ENCODE results near the gene TMEM131.
A peak's percentile ranks its signal among the peaks of the same experiment; 100 is the strongest.
"Not testable (repeated sequence)": the region's sequence is repeated elsewhere in the genome, so short reads cannot be mapped to it uniquely, and the experiment has no call there.

Gene TMEM131

DNA sequence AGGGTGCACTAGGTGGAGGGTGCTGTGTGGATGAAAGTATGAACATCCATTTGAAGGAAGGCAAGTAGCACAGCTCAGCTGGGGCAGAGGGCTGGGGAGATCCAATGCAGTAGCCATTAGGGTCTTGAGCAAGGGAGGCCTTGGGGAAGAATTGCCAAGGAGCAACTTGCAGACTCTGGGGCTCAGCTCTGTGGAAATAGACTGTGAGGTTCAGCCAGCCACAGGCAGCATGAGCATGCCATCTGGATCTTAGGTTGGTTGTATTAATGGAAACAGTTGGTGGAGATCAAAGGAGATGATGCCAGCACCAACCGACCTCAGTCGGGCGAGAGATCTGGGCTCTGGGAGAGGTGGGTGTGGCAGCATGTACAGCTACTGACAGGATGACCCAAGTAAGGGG is 276.8 kb downstream of the TMEM131 start:
- Mint-ChIP-seq H3K4me1 (peaks cover 26 to 27% of the 10 kb centered on the region in 2 donors), H3K9me3 (peaks cover 0 to 5% of the 10 kb centered on the region in 2 donors), H3K27me3 (no peaks in the 10 kb centered on the region), H3K27ac (peak overlapping the region; percentile 89), H3K4me3 (peak overlapping the region; percentile 55 to 74), H3K36me3 (peaks cover 0 to 5% of the 10 kb centered on the region in 2 donors)
- ATAC-seq (replicated peaks) (peak; percentile 24 to 30), DNase-seq (no peak)

DNA sequence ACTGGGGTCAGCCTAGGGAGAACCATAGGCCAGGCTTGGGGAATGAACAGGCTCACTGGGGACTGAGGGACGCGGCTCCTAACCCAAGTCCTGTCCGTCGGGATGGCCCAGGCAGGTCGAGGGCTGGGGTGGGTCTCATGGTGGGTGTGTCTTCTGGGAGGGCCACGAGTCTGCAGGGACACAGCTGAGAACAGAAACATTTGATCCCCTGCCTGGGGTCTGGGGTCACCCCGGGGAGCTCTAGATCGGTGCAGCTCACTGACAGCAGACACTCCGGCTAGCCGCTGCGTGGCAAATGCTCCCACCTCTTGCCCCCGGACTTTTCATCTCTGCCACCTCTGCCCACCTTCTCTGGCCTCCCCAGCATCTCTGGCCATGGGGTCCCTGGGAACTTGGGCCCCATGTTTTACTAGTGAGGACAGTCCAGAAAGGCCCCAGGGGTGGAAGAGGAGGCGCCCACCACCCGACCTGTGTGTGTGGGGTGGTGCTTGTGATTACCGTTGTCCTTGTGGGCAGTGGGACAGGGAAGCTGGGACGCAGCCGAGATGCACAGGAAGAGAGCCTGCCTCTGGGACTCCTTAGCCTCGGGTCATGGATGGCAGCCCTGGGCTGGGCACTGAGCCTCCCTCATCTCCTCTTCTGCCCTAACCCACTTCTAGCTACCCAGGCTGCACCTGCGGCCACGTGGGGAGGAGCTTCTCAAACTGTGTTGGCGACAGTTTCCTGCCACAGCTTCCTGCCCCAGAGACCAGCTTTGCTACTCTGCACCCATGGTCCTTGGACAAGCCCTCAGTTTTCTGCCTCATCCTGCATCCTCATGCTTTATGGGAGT is 277.5 kb downstream of the TMEM131 start:
- Mint-ChIP-seq H3K9me3 (peaks cover 0 to 5% of the 10 kb centered on the region in 2 donors), H3K27ac (peak overlapping the region; percentile 89), H3K36me3 (peaks cover 0 to 5% of the 10 kb centered on the region in 2 donors), H3K4me3 (peak overlapping the region; percentile 55 to 74), H3K27me3 (no peaks in the 10 kb centered on the region), H3K4me1 (peaks cover 33% of the 10 kb centered on the region in 2 donors)
- ATAC-seq (replicated peaks) (peak; percentile 91 to 92), DNase-seq (peak; percentile 40)

DNA sequence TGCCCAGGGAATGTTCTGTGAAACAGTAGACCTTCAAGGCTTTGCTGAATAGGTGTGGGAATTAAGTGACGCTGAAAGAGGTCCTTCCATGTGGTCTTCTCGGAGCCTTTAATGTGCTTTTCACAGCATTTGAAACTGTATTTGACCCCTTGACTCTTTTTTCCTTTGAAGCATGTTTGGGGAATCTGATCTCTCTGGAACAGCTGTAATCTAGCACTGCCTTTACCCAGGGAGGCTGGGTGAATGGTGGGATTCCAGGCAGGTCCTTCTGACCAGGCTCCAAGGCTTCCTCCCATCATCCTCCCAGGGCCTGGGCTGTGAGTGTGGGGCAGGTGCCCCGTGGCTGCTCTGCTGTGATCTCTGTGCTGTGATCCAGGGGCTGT is 278.1 kb downstream of the TMEM131 start:
- Mint-ChIP-seq H3K9me3 (peaks cover 0 to 5% of the 10 kb centered on the region in 2 donors), H3K4me1 (peaks cover 34 to 37% of the 10 kb centered on the region in 2 donors), H3K36me3 (peaks cover 0 to 5% of the 10 kb centered on the region in 2 donors), H3K27me3 (no peaks in the 10 kb centered on the region), H3K4me3 (no peak overlapping the region), H3K27ac (no peak overlapping the region)
- DNase-seq (no peak), ATAC-seq (replicated peaks) (no peak)

DNA sequence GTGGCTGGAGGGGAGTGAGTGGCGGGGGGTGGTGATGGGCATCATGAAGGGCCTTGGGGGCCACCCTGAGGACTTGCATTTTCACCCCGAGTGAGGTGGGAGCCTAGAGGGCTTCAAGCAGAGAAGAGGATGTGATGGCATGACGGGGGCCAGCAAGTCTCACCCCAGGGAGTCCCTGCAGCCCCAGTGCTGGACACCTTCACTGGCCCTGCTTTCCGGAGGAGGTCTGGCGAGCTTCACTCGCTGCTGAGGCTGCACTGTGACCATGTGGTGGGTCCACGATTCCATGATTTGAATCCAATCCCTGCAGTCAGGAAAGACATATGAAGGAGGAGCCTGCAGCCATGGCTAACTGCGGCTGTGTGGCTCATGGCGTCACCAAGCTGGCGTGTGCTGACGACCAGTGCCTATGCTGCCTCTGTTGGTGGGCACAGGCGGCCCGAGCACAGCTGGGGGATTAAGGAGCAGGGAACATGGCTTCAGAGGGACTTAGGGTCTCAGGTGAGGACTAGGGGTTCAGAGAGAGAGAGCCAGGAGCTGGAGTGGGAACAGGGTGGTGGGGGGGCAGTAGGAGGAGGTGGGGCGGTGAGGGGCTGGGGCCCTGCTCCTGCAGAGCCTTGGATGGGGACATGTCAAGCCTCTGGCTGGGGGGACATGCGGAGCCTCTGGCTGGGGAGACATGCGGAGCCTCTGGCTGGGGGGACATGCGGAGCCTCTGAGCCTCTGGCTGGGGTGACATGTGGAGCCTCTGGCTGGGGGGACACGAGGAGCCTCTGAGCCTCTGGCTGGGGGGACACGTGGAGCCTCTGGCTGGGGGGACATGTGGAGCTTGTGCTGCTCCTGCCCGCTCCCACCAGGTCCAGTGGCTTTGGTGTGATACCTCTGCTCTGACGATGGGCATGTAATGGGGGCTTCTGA is 278.8 kb downstream of the TMEM131 start:
- H3K4me1 Mint-ChIP-seq = peaks cover 34 to 42% of the 10 kb centered on the region in 2 donors
- no peak for ATAC-seq (replicated peaks)

DNA sequence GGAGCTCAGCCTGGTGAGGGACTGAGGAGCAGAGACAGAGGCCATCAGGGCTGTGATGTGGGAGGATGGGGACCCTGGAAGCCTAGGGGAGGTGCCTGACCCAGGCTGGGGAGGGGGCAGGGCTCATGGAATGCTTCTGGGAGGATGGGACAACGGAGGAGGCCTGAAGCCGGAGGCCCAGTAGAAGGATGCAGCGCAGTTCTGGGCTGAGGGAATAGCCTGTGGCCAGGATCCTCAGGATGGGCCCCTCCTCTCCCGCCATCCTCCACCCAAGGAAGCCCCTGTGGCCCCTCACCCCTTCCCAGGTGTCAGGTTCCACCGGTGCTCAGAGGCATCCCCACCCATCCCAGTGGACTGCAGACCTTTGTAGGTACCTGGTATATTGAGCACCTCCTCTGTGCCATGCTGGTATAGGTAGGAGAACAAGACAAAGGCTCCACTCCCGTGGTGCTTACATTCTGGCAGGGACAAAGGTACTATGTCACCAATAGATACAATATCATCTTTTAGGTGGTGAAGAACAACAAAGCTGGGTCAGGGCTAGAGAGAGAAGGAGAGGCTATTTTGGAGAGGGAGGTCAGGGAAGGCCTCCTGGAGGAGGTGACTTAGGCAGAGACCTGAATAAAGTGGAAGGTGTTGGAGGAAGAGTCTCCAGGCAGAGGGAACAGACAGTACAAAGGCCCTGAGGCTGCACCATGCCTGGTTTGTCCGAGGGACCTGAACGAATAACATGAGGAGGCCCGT is 279.6 kb downstream of the TMEM131 start:
- no peaks in the 10 kb centered on the region for H3K27me3 Mint-ChIP-seq
- ATAC-seq (replicated peaks) (no peak), DNase-seq (no peak)
- H3K27ac Mint-ChIP-seq = no peak overlapping the region
- peaks cover 34 to 42% of the 10 kb centered on the region in 2 donors for H3K4me1 Mint-ChIP-seq
- H3K4me3 Mint-ChIP-seq = no peak overlapping the region
- H3K9me3 Mint-ChIP-seq = peaks cover 0 to 5% of the 10 kb centered on the region in 2 donors
- H3K36me3 Mint-ChIP-seq = peaks cover 0 to 5% of the 10 kb centered on the region in 2 donors

More for the DNA sequence above, 278.8 kb downstream of the TMEM131 start:
- no peaks in the 10 kb centered on the region for H3K27me3 Mint-ChIP-seq
- peaks cover 0 to 5% of the 10 kb centered on the region in 2 donors for H3K9me3 Mint-ChIP-seq
- H3K36me3 Mint-ChIP-seq = peaks cover 0 to 5% of the 10 kb centered on the region in 2 donors
- H3K27ac Mint-ChIP-seq = no peak overlapping the region
- DNase-seq = no peak
- H3K4me3 Mint-ChIP-seq = no peak overlapping the region

DNA sequence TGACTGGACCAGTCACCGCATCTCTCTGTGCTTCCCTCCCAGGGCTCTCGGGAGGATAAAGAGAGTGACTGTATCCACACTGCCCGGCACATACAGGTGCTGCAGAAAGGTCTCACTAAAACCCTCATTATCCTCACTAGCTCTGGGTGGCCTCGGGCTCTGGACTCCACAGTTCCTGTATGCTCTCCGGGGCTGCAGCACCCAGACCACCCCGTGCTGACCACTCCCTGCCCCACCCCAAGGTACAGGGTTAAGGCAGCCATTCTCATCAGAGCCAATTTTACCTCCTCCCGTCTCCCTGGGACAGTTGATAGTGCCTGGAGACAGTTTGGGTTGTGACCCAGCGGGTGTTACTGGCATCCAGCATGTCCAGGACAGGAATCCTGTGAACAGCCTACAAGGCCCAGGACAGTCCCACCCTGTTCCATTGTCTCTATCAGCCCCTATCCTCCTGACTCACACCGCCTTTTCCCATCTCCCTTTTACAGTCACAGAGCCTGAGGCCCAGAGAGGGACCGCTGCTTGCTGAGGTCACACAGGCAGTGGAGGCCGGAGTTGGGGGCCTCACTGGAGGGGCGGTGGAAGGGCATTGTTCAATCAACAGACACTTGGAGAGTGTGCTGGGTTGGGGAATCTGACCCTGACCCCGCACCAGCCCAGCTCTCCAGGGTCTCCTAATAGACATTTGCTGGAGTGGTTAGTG is 280.6 kb downstream of the TMEM131 start:
- ATAC-seq (replicated peaks) (no peak), DNase-seq (no peak)
- Mint-ChIP-seq H3K36me3 (peaks cover 0 to 5% of the 10 kb centered on the region in 2 donors), H3K27me3 (peaks cover under 1 to 2% of the 10 kb centered on the region in 2 donors), H3K9me3 (peaks cover 0 to 5% of the 10 kb centered on the region in 2 donors), H3K27ac (no peak overlapping the region), H3K4me1 (peaks cover 35 to 39% of the 10 kb centered on the region in 2 donors), H3K4me3 (no peak overlapping the region)

DNA sequence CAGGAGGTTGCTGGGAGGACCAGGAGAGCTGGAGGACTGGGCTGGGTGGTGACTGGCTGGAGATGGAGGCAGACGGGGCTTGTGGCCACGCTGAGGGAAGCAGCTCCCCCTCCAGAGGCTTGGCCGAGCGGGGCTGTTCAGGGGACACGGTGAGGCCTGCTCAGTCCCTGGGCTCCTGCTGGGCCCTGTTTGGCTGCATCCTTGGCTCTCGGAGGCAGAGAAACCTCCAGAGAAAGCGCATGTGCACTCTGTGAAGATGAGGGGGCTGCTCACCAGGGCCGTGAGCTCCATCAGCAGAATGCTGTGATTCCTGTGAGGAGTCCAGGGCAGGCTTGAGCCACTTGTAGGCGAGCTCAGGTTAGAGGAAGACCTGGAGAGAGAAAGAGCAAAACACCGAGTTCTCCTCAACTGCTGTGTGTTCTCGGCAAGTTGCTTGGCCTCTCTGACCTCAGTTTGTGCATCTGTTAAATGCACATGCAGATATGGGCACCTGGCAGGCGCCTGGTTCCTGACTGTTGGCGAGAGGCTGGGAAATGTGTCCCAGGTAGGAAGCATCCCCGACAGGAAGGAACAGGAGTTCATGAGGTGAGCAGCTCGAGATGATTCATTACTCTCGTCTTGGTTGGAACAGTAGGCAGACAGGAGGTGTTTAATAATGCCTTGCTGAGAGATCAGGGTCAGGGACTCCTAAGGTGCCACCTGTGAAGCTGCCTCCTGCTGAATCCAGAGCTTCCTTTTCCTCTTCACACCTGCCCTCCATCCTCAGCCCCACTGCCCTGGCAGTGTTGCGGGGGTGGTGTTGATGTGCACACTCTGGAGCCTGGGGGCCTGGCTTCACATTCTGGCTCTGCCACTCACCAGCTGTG is 281.4 kb downstream of the TMEM131 start:
- Mint-ChIP-seq H3K27me3 (peaks cover 3 to 6% of the 10 kb centered on the region in 2 donors), H3K9me3 (peaks cover 0 to 5% of the 10 kb centered on the region in 2 donors), H3K4me1 (peaks cover 34 to 41% of the 10 kb centered on the region in 2 donors), H3K36me3 (peaks cover 0 to 5% of the 10 kb centered on the region in 2 donors), H3K27ac (peak overlapping the region; percentile 96), H3K4me3 (peak overlapping the region in 1 of 2 donors; percentile 36)
- DNase-seq (no peak), ATAC-seq (replicated peaks) (no peak)

DNA sequence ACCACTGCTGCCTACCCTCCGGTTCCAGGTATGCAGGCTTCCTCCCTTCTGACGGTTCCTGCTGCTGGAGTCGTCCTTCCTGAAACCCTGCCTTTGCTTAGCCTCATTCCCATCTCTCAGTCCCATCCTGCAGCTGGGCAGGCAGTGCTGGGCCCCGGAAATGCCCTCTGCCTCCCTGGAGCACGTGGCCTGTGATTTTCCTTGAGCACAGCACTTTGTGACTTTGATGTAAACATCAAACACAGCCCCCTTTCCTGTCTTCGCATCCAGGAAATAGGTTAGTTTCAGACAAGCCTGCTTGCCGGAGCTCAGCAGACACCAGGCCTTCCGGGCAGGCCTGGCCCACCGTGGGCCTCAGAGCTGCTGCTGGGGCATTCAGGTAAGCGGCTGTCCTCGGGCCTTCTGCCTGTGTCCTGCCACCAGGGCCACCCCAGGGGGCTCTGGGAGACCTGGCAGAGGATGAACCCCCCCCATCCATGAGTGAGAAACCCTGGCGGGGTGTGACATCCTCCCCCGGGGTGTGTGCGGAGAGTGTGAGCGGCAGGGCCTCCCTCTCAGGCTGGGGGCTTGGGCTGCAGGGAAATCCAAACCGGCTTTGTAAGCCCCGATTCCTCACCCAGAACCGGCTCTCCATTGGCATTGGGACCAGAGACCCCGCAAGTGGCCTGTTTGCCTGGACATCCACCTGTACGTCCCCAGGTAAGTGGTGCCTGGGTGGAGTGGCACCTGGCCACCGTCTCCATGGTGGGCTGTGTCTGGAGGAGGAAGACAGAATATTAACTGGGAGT is 282.3 kb downstream of the TMEM131 start, which contains the start of gene ZAP70:
TSS of gene ZAP70 (plus strand) at position 281 of the 788 bp plus-strand sequence. CDS start 10,461 bp downstream, outside the sequence.
- H3K4me1 Mint-ChIP-seq = peaks cover 26 to 32% of the 10 kb centered on the region in 2 donors
- peaks cover 3 to 7% of the 10 kb centered on the region in 2 donors for H3K27me3 Mint-ChIP-seq
- ATAC-seq (replicated peaks) (peak; percentile 35 to 40), DNase-seq (no peak)
- H3K9me3 Mint-ChIP-seq = no peaks in the 10 kb centered on the region
- no peaks in the 10 kb centered on the region for H3K36me3 Mint-ChIP-seq
- peak within 1 kb of the TSS; percentile 45 to 66 for H3K4me3 Mint-ChIP-seq
- peak within 1 kb of the TSS; percentile 96 for H3K27ac Mint-ChIP-seq

DNA sequence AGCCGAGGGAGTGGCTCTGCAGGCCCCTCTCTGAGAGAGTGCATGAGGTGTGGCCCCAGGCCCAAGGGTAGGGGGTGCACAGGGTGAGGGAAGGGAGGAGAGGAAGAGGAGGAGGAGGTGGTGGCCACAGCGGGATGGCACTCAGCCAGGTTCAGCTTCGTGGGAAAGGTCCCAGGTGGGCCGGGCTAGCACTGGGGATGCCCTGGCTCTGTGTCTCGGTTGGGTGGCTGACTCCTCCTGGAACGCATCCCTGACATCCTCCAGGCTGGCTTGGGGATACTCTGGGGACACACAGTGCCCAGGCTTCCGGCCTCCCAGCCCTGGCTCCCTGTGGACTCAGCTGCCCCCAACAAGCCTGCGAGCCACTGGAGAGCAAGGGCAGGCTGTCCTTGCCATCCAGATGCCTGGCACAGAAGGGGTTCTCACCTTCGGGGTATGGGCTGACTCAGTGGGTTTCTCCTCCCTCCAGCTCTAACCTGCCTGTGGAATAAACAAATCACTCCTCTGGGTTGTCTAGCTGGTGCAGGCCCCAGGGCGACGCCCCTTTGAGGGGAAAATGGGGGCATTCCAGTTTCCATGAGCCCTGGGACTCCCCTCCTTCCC is 283.0 kb downstream of the TMEM131 start:
- H3K4me3 Mint-ChIP-seq = no peak overlapping the region
- peaks cover 21 to 36% of the 10 kb centered on the region in 2 donors for H3K4me1 Mint-ChIP-seq
- H3K27ac Mint-ChIP-seq = no peak overlapping the region
- DNase-seq = no peak
- H3K36me3 Mint-ChIP-seq = no peaks in the 10 kb centered on the region
- no peak for ATAC-seq (replicated peaks)
- no peaks in the 10 kb centered on the region for H3K9me3 Mint-ChIP-seq
- peaks cover 3 to 14% of the 10 kb centered on the region in 2 donors for H3K27me3 Mint-ChIP-seq

DNA sequence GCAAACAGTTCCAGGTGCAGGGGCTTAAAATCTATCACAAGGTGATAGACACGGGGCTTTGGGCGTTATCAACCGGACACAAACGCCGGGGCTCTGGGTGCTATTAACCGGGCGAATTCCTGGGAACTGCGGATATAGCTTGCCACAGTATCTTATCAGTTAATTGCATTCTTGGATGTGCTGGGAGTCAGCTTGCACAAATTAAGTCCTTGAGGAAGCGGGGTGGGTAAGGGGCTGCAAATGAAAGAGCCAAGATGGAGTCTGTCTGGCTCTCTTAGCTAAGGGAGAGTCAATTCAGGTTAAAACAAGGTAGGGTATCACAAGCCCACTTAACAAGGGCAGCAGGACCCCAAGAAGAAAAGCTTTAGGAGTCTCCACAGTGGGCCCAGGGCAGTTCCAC is 283.6 kb downstream of the TMEM131 start:
- not testable (repeated sequence) for ATAC-seq (replicated peaks); H3K36me3 Mint-ChIP-seq

DNA sequence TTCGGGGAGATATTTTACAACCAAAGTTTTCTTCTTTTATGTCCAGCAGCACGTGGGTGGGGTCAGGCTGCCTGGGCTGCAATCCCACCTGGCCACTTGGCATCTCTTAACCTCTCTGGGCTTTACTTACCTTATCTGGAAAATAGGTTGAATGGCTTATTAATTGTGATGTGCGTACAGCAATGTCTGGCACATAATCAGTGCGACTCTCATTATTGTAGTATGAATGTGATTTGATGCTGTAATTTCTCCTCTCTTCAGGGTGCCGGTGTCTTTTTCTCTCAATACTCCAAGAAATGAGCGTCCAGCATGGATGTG is 284.4 kb downstream of the TMEM131 start:
- no peak overlapping the region for H3K4me3 Mint-ChIP-seq
- DNase-seq = no peak
- no peak overlapping the region for H3K27ac Mint-ChIP-seq
- no peaks in the 10 kb centered on the region for H3K36me3 Mint-ChIP-seq
- no peaks in the 10 kb centered on the region for H3K9me3 Mint-ChIP-seq
- peaks cover 3 to 15% of the 10 kb centered on the region in 2 donors for H3K27me3 Mint-ChIP-seq
- ATAC-seq (replicated peaks) = no peak
- peaks cover 21 to 37% of the 10 kb centered on the region in 2 donors for H3K4me1 Mint-ChIP-seq

More for the DNA sequence above, 283.6 kb downstream of the TMEM131 start:
- Mint-ChIP-seq H3K27me3 (peaks cover 3 to 15% of the 10 kb centered on the region in 2 donors), H3K4me3 (peak overlapping the region in 1 of 2 donors; percentile 5), H3K4me1 (peaks cover 21 to 37% of the 10 kb centered on the region in 2 donors)
- not testable (repeated sequence) for H3K9me3 Mint-ChIP-seq, H3K27ac Mint-ChIP-seq, DNase-seq

DNA sequence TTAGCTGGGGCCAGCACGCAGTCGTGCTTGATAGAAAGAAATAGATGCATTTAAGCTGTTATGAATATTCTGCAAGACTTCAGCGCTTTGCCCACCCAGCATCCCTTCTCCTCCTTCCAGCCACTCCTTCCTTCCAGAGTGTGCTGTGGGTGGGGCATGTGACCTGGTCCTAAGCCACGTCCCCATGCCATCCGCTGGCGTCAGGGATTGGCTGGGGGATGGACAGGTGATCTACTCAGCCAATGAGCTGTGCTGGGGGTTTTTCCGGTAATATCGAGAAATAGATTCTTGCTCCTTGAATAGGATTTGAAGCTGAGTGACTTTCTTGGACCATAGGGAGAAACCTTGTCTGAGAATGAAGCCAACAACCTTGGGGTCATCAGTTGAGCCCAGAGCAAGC is 287.1 kb downstream of the TMEM131 start:
- H3K27me3 Mint-ChIP-seq = peaks cover 3 to 15% of the 10 kb centered on the region in 2 donors
- H3K4me3 Mint-ChIP-seq = no peak overlapping the region
- peaks cover 12 to 26% of the 10 kb centered on the region in 2 donors for H3K4me1 Mint-ChIP-seq
- no peak for ATAC-seq (replicated peaks)
- H3K9me3 Mint-ChIP-seq = no peaks in the 10 kb centered on the region
- DNase-seq = no peak
- H3K36me3 Mint-ChIP-seq = no peaks in the 10 kb centered on the region
- no peak overlapping the region for H3K27ac Mint-ChIP-seq
